OCI-LY7 (cell line): ENCODE results near the gene KCNQ5.

Experiments
- CTCF ChIP-seq: fragments of 200-600 bp; sonication (generic); conservative IDR thresholded peaks from 2 replicates; pipeline ENCODE4 v1.5.1; 2014; ENCODE audit warnings: mild to moderate bottlenecking, antibody characterized with exemption, low read length, moderate library complexity, mixed read lengths
- EZH2phosphoT487 ChIP-seq: fragments of 200-600 bp; sonication (generic); IDR thresholded peaks from 2 replicates; pipeline ENCODE4 v1.6.1; 2018; ENCODE audit warnings: low read depth, borderline replicate concordance, mild to moderate bottlenecking, mixed run types, antibody characterized with exemption, low read length, moderate library complexity, mixed read lengths

GRCh38 chr6:73236144-73236750 is 614.4 kb downstream of the KCNQ5 start:
- TF ChIP-seq CTCF, result no peak
- TF ChIP-seq EZH2phosphoT487, result no peak
